ENCODE measurements around the gene PIAS1. TPM values are rescaled to one million over a fixed set of nuclear protein-coding genes. Genes with fewer than 3 reads are reported as not detected.

PIAS1 gene
- total and polyA plus RNA-seq, 2 donors (not counting 1 experiment from before 2014, with no cell fraction given) = 28.8 to 87.3 TPM

DNA sequence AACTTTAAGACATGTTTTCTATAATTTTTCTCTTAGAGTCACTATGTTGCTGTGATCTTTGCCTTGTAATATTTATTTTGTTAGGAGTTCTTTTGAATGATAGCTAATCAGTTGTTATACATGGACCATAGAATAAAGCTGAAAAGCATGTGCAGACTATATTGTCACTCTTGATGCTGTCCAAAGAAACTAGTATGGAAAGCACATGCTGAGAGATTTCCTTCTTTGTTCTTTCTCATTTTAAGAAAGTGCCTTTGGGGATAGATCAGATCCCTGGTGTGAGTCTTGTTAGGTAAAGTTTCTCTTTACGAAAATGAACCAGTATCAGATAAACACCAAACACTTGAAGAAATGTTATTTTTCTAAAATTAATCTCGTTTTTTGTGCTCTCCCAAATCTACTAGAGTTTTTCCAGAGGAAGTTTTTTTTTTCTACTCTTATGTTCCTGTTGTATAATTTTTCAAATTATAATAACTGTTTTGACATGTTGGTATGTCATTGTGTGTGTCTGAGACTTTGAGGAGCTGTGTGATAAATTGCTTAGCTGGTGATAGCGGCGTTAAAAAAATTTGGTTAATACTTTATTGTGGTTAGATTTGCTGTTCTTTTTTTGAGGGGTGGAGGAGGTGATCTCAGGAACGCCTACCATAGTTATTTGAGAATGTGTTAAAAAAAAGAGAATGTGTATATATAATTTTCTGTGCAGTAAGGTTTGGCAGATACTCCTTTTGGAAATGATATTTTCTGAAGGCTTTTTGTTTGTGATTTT, 2.2 kb downstream of the PIAS1 start:
- DNase-seq = no peak

More for the DNA sequence above, 2.2 kb downstream of the PIAS1 start:
- no peaks in the 10 kb centered on the region for H3K9me3 Mint-ChIP-seq (ENCODE audit: insufficient read depth)
- ChIA-PET POLR2A (interaction anchor here (0.6 kb wide), 1 partner anchor 502 kb away, joined by 3 read pairs; no protein-coding TSS in a partner anchor), CTCF (interaction anchor here (0.5 to 1.5 kb wide), 3 partner anchors 8 to 272 kb away, joined by 3 to 4 read pairs (median 3); no protein-coding TSS in a partner anchor)
- Histone ChIP-seq H3K27ac (ENCODE audit: low read length in 2 of 2) (peak overlapping the region in 1 of 2 donors; percentile 92), H3K79me2 (ENCODE audit: control insufficient read depth, insufficient read depth, low read length) (peaks cover 72% of the 10 kb centered on the region), H3K4me1 (ENCODE audit: control insufficient read depth in 2 of 2, insufficient read depth in 2 of 2, low read length in 2 of 2) (peaks cover 11 to 26% of the 10 kb centered on the region in 2 donors), H3K27me3 (replicated peaks in 1 of 4; ENCODE audit: control extremely low read depth in 1 of 4, control insufficient read depth in 3 of 4, insufficient read depth in 4 of 4, low read length in 3 of 4) (no peaks in the 10 kb centered on the region), H3K4me2 (replicated peaks; ENCODE audit: low read depth, low read length, poor library complexity, severe bottlenecking) (peak overlapping the region; percentile 84), H4K20me1 (ENCODE audit: control insufficient read depth, insufficient read depth, low read length, poor library complexity, severe bottlenecking) (peaks cover 63% of the 10 kb centered on the region), H2AFZ (ENCODE audit: insufficient read depth, low read depth, low read length, poor library complexity, severe bottlenecking) (no peak overlapping the region), H3K36me3 (replicated peaks in 1 of 2; ENCODE audit: control extremely low read depth in 1 of 2, control insufficient read depth in 1 of 2, extremely low read depth in 1 of 2, insufficient read depth in 2 of 2, low read length in 1 of 2) (no peaks in the 10 kb centered on the region), H3K9me3 (ENCODE audit: control extremely low read depth in 1 of 3, control insufficient read depth in 2 of 3, insufficient read depth in 1 of 3, low read length in 2 of 3) (no peaks in the 10 kb centered on the region), H3K9ac (ENCODE audit: low read length) (peak overlapping the region; percentile 9), H3K4me3 (ENCODE audit: control extremely low read depth in 1 of 5, extremely low read depth in 1 of 5, insufficient read depth in 1 of 5, low read depth in 2 of 5, low read length in 4 of 5) (no peak overlapping the region)
- TF ChIP-seq EZH2 (IDR thresholded peaks at IDR 0.05; ENCODE audit: borderline replicate concordance, insufficient read depth, low read depth, low read length, poor library complexity, severe bottlenecking) = no peak
- TF ChIP-seq CTCF (IDR thresholded peaks at IDR 0.05) = no peak
- no peak for ATAC-seq (ENCODE audit: low read depth)
- peaks cover 43% of the 10 kb centered on the region for H3K4me1 Mint-ChIP-seq
- no peaks in the 10 kb centered on the region for H3K27me3 Mint-ChIP-seq
- WGBS (ENCODE audit: insufficient coverage) = 69% methylated on average over 2 of the region's 5 CpGs
- peak overlapping the region; percentile 92 for H3K4me3 Mint-ChIP-seq
- peak overlapping the region; percentile 57 for H3K27ac Mint-ChIP-seq
- intact Hi-C loops (cut with micrococcal nuclease) = no loop called here
